NCI-H526 (cell line): Measurements from ENCODE around the gene FZD1.

ENCODE experiments used
- DNase-seq, 2 experiments: peaks; one replicate each; lab custom pipeline; 2025; lab: John Stamatoyannopoulos, UW

Gene FZD1

GRCh38 chr7:91264924-91265681, 870 bp downstream of the FZD1 start:
- DNase-seq: peak; percentile 56 to 88

GRCh38 chr7:91265693-91266066, 1.4 kb downstream of the FZD1 start:
- peak in 1 of 2 experiments; percentile 80 for DNase-seq

GRCh38 chr7:91266067-91266688, 1.9 kb downstream of the FZD1 start:
- peak in 1 of 2 experiments; percentile 44 for DNase-seq

- no peak for DNase-seq
Measured at GRCh38 chr7:91266689-91267090, 2.5 kb downstream of the FZD1 start.

- DNase-seq: peak in 1 of 2 experiments; percentile 44
Measured at GRCh38 chr7:91267171-91267955, 3.1 kb downstream of the FZD1 start.

- no peak for DNase-seq
Measured at GRCh38 chr7:91270372-91270771, 6.1 kb downstream of the FZD1 start.

GRCh38 chr7:91276909-91277308, 12.7 kb downstream of the FZD1 start:
- DNase-seq: no peak

- peak; percentile 46 to 69 for DNase-seq
Measured at GRCh38 chr7:91280185-91280584, 16.0 kb downstream of the FZD1 start.

- no peak for DNase-seq
Measured at GRCh38 chr7:91280604-91281003, 16.4 kb downstream of the FZD1 start.

GRCh38 chr7:91285696-91286355, 21.6 kb downstream of the FZD1 start:
- no peak for DNase-seq

- DNase-seq: peak in 1 of 2 experiments; percentile 45
Measured at GRCh38 chr7:91286432-91286831, 22.2 kb downstream of the FZD1 start.

- DNase-seq: peak in 1 of 2 experiments; percentile 16
Measured at GRCh38 chr7:91287371-91288084, 23.3 kb downstream of the FZD1 start.

- DNase-seq: peak; percentile 40 to 70
Measured at GRCh38 chr7:91288208-91288824, 24.1 kb downstream of the FZD1 start.

GRCh38 chr7:91289633-91290254, 25.5 kb downstream of the FZD1 start:
- DNase-seq: peak; percentile 27 to 61

GRCh38 chr7:91291302-91291701, 27.1 kb downstream of the FZD1 start:
- DNase-seq: no peak

- no peak for DNase-seq
Measured at GRCh38 chr7:91291902-91292301, 27.7 kb downstream of the FZD1 start.

GRCh38 chr7:91292506-91292905, 28.3 kb downstream of the FZD1 start:
- no peak for DNase-seq

GRCh38 chr7:91293136-91293535, 28.9 kb downstream of the FZD1 start:
- DNase-seq: no peak

- DNase-seq: no peak
Measured at GRCh38 chr7:91293840-91294239, 29.6 kb downstream of the FZD1 start.

- DNase-seq: peak; percentile 52 to 76
Measured at GRCh38 chr7:91294639-91295220, 30.5 kb downstream of the FZD1 start.
